Stimulated activated effector memory CD8-positive, alpha-beta T cell treated with anti-CD3 and anti-CD28 coated beads, Interleukin-12 subunit alpha, Interleukin-12 subunit beta, amount 100 ng/mL, for 72 hours (primary cell): ENCODE results near the gene TTC21A.

Experiments used
- ATAC-seq: fragments of 150-1000 bp; cut with Tn5 transposase; 2 replicates; pipeline ENCODE4 v1.10.0; 2021
- DNase-seq, 2 donors: peaks; one replicate each; pipeline ENCODE4 v3.0.0; 2021 to 2022; ENCODE audit warnings: low spot score in 2 of 2
- H3K27ac Mint-ChIP-seq: one replicate; pipeline ENCODE4 v1.8.0; 2022; ENCODE audit warnings: mild to moderate bottlenecking, mixed read lengths
- H3K36me3 Mint-ChIP-seq: one replicate; pipeline ENCODE4 v1.8.0; 2022; ENCODE audit warnings: mild to moderate bottlenecking, mixed read lengths
- H3K4me1 Mint-ChIP-seq: one replicate; pipeline ENCODE4 v1.8.0; 2022; ENCODE audit warnings: mixed read lengths
- H3K4me3 Mint-ChIP-seq: one replicate; pipeline ENCODE4 v1.8.0; 2022; ENCODE audit warnings: mild to moderate bottlenecking, mixed read lengths
- H3K9me3 Mint-ChIP-seq: one replicate; pipeline ENCODE4 v1.8.0; 2022; ENCODE audit warnings: mixed read lengths

Gene TTC21A

GRCh38 chr3:39146083-39146501 is 38.6 kb downstream of the TTC21A start:
- H3K4me3 Mint-ChIP-seq: peak overlapping the region; percentile 96
- no peak for ATAC-seq
- H3K9me3 Mint-ChIP-seq: no peaks in the 10 kb centered on the region
- H3K27ac Mint-ChIP-seq: peak overlapping the region; percentile 100
- DNase-seq: no peak
- peaks cover 77% of the 10 kb centered on the region for H3K4me1 Mint-ChIP-seq
- H3K36me3 Mint-ChIP-seq: peaks cover 100% of the 10 kb centered on the region

- H3K4me3 Mint-ChIP-seq: peak overlapping the region; percentile 96
- peaks cover 100% of the 10 kb centered on the region for H3K36me3 Mint-ChIP-seq
- H3K4me1 Mint-ChIP-seq: peaks cover 77% of the 10 kb centered on the region
- peak overlapping the region; percentile 100 for H3K27ac Mint-ChIP-seq
- DNase-seq: peak in 1 of 2 donors; percentile 76
- peak; percentile 79 for ATAC-seq
- no peaks in the 10 kb centered on the region for H3K9me3 Mint-ChIP-seq
Measured at GRCh38 chr3:39146611-39147591, 39.4 kb downstream of the TTC21A start.

GRCh38 chr3:39147711-39148434 is 40.4 kb downstream of the TTC21A start:
- no peaks in the 10 kb centered on the region for H3K9me3 Mint-ChIP-seq
- H3K27ac Mint-ChIP-seq: peak overlapping the region; percentile 100
- peaks cover 100% of the 10 kb centered on the region for H3K36me3 Mint-ChIP-seq
- H3K4me3 Mint-ChIP-seq: peak overlapping the region; percentile 96
- ATAC-seq (no peak), DNase-seq (peak in 1 of 2 donors; percentile 75)
- H3K4me1 Mint-ChIP-seq: peaks cover 81% of the 10 kb centered on the region

- H3K4me3 Mint-ChIP-seq: peak overlapping the region; percentile 96
- peak overlapping the region; percentile 100 for H3K27ac Mint-ChIP-seq
- peaks cover 95% of the 10 kb centered on the region for H3K36me3 Mint-ChIP-seq
- ATAC-seq: no peak
- H3K9me3 Mint-ChIP-seq: no peaks in the 10 kb centered on the region
- no peak for DNase-seq
- peaks cover 79% of the 10 kb centered on the region for H3K4me1 Mint-ChIP-seq
Measured at GRCh38 chr3:39148435-39149058, 41.1 kb downstream of the TTC21A start.

DNA sequence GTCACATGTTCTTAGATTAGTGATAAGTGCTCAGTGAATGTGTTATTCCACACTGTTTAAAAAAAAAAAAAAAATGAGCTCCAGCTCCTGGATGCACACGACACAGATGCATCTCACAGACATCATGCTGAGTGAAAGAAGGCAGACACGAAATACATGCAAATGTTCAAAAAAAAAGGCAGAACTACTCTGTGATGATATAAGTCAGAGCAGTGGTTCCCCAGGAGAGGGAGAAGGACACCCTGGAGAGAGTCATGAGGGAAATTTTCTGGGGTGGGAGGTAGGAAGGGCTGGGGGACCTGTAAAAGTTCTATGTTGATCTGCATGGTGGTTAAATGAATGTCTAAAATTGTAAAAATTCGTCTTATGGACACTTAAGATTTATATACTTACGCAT is 41.6 kb downstream of the TTC21A start:
- peaks cover 79% of the 10 kb centered on the region for H3K4me1 Mint-ChIP-seq
- peak overlapping the region; percentile 96 for H3K4me3 Mint-ChIP-seq
- ATAC-seq: no peak
- no peaks in the 10 kb centered on the region for H3K9me3 Mint-ChIP-seq
- peaks cover 90% of the 10 kb centered on the region for H3K36me3 Mint-ChIP-seq
- no peak for DNase-seq
- H3K27ac Mint-ChIP-seq: peak overlapping the region; percentile 100

DNA sequence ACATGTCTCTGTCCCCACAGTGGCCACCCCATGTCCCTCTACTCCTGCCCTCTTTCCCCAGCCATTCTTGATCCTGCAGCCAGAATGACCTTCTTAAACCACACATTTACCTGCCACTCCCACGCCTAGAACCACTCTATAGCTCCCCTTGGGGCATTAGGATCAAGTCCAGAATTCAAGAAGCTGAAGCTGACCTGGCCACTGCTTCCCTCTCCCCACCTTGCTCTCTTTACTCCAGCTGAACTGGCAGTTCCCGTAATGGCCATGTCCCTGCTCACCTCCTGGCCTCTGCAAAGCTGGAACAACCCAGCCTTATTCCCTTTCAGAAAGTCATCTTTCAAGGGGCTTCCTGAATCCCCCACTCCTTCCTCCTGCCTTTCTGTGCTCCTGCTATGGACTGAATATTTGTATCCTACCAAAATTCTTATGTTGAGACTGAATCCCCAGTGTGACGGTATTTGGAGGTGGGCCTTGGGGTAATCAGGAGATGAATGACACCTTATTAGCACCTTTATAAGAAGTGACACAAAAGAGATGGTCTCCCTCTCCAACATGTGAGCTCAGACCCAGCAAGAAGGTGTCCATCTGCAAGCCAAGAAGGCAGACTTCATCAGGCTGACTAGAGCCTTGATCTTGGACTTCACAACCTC is 42.1 kb downstream of the TTC21A start:
- Mint-ChIP-seq H3K27ac (peak overlapping the region; percentile 100), H3K4me1 (peaks cover 79% of the 10 kb centered on the region), H3K36me3 (peaks cover 90% of the 10 kb centered on the region), H3K4me3 (peak overlapping the region; percentile 96), H3K9me3 (no peaks in the 10 kb centered on the region)
- ATAC-seq: no peak
- no peak for DNase-seq

GRCh38 chr3:39150148-39150802 is 42.8 kb downstream of the TTC21A start:
- H3K27ac Mint-ChIP-seq: peak overlapping the region; percentile 100
- DNase-seq (no peak), ATAC-seq (no peak)
- H3K4me3 Mint-ChIP-seq: peak overlapping the region; percentile 96
- peaks cover 88% of the 10 kb centered on the region for H3K36me3 Mint-ChIP-seq
- peaks cover 83% of the 10 kb centered on the region for H3K4me1 Mint-ChIP-seq
- no peaks in the 10 kb centered on the region for H3K9me3 Mint-ChIP-seq

DNA sequence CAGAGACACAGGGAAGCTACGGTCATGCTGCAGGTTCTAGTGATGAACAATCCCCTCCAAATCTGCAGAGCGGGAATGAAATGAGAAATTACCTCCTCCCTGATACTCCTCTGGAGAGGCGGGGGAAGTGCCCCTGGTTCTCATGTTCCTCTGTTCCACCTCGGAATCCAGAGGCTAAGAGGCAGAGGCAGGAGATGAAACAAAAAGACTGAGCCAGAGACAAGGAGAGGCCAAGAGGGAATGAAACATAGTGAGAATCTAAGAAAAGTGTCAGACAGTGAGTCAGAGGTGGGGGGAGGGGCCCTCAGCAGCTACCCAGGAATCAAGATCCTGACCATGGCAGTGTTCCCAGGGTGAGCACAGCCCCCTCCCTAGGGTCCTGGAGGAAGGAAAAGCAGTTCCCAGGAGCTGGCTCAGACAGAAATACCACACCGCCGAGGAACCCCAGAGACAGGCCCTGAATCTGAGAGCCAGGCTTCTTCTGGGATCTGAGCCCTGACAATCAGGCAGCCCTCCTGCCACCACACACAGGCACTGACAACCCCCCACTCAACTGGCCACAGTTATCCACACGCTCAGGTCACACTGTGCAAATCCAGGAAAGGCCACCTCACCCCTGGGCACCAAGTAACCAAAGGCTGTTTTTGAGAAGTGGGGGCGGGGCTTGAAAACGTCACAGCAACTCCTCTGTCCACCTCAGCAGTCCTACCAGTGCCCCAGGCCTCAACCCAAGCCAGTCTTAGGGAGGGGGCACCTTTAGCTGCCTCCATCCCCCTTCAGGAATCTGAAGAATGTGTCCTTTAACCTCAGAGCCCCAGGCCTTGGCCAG is 43.5 kb downstream of the TTC21A start:
- H3K9me3 Mint-ChIP-seq: no peaks in the 10 kb centered on the region
- peak overlapping the region; percentile 96 for H3K4me3 Mint-ChIP-seq
- ATAC-seq (no peak), DNase-seq (peak in 1 of 2 donors; percentile 75)
- peaks cover 81% of the 10 kb centered on the region for H3K36me3 Mint-ChIP-seq
- H3K4me1 Mint-ChIP-seq: peaks cover 87% of the 10 kb centered on the region
- H3K27ac Mint-ChIP-seq: peak overlapping the region; percentile 100

GRCh38 chr3:39153977-39154279 is 46.4 kb downstream of the TTC21A start:
- Mint-ChIP-seq H3K9me3 (no peaks in the 10 kb centered on the region), H3K4me1 (peaks cover 62% of the 10 kb centered on the region), H3K4me3 (peak overlapping the region; percentile 96), H3K27ac (peak overlapping the region; percentile 93), H3K36me3 (peaks cover 52% of the 10 kb centered on the region)
- ATAC-seq (no peak), DNase-seq (no peak)

DNA sequence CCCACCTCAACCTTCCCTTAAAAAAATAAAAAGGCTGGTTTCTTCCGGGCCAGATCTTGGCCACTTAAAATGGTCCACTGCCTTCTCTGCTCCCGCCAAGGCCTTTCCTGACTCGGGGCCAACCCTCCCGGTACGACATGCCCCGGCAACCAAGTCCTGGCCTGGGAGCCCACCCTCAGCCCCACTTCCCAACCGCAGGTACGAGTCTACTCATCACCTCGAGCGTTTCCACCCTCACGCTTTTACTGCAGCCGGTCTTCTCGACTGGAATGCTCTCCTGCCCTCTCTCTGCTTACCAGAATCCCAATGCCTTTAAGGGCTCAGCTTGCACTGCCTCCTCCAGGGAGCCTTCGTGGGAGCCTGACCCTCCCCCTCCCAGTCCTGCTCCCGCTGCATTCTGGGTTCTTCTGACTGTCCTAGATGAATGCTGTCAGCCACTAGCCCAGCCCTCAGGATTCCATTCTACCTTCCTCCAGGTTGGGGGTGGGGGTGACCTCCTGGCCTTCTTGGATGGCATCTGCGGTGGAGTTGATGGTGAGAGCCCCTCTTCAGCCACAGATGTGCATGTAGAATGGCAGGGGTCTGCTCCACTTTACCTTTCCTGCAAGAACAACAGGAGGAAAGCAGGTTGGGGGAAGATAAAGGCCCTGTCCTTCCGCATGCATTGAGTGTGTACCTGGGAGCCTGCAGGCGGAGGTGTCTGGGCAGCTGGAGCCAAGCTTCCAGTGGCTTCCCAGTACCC is 47.0 kb downstream of the TTC21A start:
- peaks cover 56% of the 10 kb centered on the region for H3K4me1 Mint-ChIP-seq

DNA sequence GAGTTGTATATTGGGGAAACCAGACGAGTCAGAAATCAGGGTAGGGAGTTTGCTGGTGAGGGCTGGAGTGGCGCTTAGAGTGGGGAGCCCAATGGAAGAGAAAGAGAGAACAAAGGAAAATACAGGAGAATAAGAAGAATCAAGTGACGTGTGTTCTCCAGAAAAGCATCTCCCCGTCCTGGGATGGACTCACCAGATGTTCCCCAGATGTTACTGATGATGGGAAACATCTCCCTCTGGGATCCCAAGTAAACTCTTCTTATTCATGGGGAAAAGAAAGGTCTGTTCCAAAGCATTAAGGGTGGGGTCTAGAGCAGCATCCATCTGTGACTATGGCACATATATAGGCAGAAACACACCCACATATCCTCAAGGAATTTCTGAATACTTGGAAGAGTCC is 48.9 kb downstream of the TTC21A start:
- H3K27ac Mint-ChIP-seq: no peak overlapping the region
- H3K4me1 Mint-ChIP-seq: peaks cover 37% of the 10 kb centered on the region

More for the DNA sequence above, 47.0 kb downstream of the TTC21A start:
- H3K27ac Mint-ChIP-seq: peak overlapping the region; percentile 93
- DNase-seq (no peak), ATAC-seq (no peak)
- no peaks in the 10 kb centered on the region for H3K9me3 Mint-ChIP-seq
- H3K36me3 Mint-ChIP-seq: peaks cover 46% of the 10 kb centered on the region
- H3K4me3 Mint-ChIP-seq: peak overlapping the region; percentile 96

GRCh38 chr3:39157359-39157758 is 49.9 kb downstream of the TTC21A start:
- Mint-ChIP-seq H3K27ac (no peak overlapping the region), H3K36me3 (peaks cover 17% of the 10 kb centered on the region), H3K9me3 (no peaks in the 10 kb centered on the region), H3K4me1 (peaks cover 27% of the 10 kb centered on the region), H3K4me3 (no peak overlapping the region)
- ATAC-seq: no peak
- DNase-seq: no peak

More for the DNA sequence above, 48.9 kb downstream of the TTC21A start:
- H3K9me3 Mint-ChIP-seq: no peaks in the 10 kb centered on the region
- H3K36me3 Mint-ChIP-seq: peaks cover 27% of the 10 kb centered on the region
- no peak for DNase-seq
- ATAC-seq: no peak
- H3K4me3 Mint-ChIP-seq: no peak overlapping the region

DNA sequence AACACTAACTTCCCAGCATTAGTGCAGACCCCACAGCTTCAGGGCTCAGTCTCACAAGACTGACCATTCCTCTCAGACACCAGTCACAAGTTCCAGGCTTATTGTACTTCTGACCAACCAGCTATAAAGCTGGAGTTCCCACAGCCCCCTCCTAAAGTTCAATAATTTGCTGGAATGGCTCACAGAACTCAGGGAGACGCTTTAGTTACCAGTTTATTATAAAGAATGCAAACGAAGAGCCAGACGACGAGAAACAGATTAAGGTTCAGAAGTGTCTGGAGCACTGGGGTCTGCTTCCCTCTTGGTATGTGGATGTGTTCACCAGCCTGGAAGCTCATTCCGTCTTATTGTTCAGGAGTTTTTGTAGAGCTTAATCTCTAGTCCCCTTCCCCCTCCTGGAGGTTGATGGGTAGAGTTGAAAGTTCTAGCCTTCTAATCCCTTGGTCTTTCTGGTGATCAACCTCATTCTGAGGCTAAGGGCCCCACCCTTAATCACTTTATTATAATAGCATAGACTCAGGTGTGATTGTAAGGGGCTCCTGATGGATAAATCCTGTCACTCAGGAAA is 50.8 kb downstream of the TTC21A start:
- Mint-ChIP-seq H3K4me3 (no peak overlapping the region), H3K9me3 (no peaks in the 10 kb centered on the region), H3K27ac (no peak overlapping the region), H3K36me3 (peaks cover 11% of the 10 kb centered on the region), H3K4me1 (peaks cover 23% of the 10 kb centered on the region)
- no peak for ATAC-seq
- no peak for DNase-seq
